Measurements from ENCODE around the gene STRN.

STRN gene

GRCh38 chr2:36797324-36798070 is 168.8 kb downstream of the STRN start:
- Histone ChIP-seq H3K4me3 (ENCODE audit: low read length in 2 of 2) (no peak overlapping the region), H3K36me3 (ENCODE audit: control insufficient read depth in 2 of 2, insufficient read depth in 2 of 2, low read length in 2 of 2) (no peaks in the 10 kb centered on the region), H3K9ac (ENCODE audit: low read length in 2 of 2) (no peak overlapping the region), H3K27me3 (ENCODE audit: control insufficient read depth in 1 of 2, insufficient read depth in 2 of 2, low read length in 2 of 2) (peaks cover 0 to 7% of the 10 kb centered on the region in 2 donors), H3K27ac (ENCODE audit: low read length) (no peak overlapping the region), H3K9me3 (ENCODE audit: control insufficient read depth in 2 of 2, low read length in 2 of 2) (no peaks in the 10 kb centered on the region), H3K4me1 (ENCODE audit: control insufficient read depth, insufficient read depth, low read length) (no peaks in the 10 kb centered on the region)
